ENCODE data around the gene REC8. TPM values are rescaled to one million over a fixed set of nuclear protein-coding genes. Genes with fewer than 3 reads are reported as not detected.

Gene REC8
- total RNA-seq, 1 donor from 2014 or later = 69.2 TPM

DNA sequence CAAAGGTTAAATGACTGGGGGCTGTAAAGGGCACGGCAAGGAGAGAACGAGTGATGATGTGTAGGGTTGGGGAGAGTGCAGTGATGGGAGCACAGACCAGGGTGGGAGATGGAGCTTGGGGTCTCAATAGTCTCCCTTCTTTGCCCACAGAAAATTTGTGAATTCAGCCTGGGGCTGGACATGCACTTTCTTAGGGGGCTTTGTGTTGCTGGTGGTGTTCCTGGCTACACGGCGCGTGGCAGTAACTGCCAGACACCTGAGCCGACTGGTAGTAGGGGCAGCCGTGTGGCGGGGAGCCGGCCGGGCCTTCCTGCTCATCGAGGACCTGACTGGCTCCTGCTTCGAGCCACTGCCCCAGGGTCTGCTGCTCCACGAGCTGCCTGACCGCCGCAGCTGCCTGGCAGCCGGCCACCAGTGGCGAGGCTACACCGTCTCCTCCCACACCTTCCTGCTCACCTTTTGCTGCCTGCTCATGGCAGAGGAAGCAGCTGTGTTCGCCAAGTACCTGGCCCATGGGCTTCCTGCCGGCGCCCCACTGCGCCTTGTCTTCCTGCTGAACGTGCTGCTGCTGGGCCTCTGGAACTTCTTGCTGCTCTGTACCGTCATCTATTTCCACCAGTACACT is 39.7 kb upstream of the REC8 start:
- no peaks in the 10 kb centered on the region for H3K36me3 ChIP-seq (ENCODE audit: control insufficient read depth, insufficient read depth, low read length)
- no peak for DNase-seq (ENCODE audit: low read depth)
- H3K27me3 ChIP-seq (ENCODE audit: control insufficient read depth, insufficient read depth, low read length) = no peaks in the 10 kb centered on the region
- H3K4me3 ChIP-seq (ENCODE audit: low read depth, low read length) = no peak overlapping the region
- TF ChIP-seq, protein P1, sequence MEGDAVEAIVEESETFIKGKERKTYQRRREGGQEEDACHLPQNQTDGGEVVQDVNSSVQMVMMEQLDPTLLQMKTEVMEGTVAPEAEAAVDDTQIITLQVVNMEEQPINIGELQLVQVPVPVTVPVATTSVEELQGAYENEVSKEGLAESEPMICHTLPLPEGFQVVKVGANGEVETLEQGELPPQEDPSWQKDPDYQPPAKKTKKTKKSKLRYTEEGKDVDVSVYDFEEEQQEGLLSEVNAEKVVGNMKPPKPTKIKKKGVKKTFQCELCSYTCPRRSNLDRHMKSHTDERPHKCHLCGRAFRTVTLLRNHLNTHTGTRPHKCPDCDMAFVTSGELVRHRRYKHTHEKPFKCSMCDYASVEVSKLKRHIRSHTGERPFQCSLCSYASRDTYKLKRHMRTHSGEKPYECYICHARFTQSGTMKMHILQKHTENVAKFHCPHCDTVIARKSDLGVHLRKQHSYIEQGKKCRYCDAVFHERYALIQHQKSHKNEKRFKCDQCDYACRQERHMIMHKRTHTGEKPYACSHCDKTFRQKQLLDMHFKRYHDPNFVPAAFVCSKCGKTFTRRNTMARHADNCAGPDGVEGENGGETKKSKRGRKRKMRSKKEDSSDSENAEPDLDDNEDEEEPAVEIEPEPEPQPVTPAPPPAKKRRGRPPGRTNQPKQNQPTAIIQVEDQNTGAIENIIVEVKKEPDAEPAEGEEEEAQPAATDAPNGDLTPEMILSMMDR (IDR thresholded peaks at IDR 0.05; ENCODE audit: insufficient read depth, low read length, poor library complexity, severe bottlenecking) = no peak

DNA sequence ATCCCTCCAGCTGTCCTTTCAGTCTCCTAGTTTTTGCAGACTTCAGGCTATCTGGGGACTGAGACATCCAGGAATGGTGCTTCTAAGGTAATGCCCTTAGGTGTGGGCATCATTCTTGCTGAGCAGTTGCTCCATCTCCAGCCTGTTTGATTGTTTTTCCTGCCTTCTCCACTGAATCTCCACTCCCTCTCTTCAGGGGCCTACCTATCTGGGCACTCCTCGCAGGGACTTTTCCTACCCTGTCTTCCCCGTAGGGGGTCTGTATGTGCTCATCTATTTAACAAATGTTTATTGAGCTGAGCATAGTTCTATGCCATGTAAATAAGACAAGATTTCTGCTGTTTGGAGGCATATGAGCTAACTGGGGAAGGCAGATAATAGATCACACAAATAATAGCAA is 38.9 kb upstream of the REC8 start:
- no peak for DNase-seq (ENCODE audit: low read depth)
- Histone ChIP-seq H3K27me3 (ENCODE audit: control insufficient read depth, insufficient read depth, low read length) (no peaks in the 10 kb centered on the region), H3K36me3 (ENCODE audit: control insufficient read depth, insufficient read depth, low read length) (no peaks in the 10 kb centered on the region), H3K4me3 (ENCODE audit: low read depth, low read length) (no peak overlapping the region)
- TF ChIP-seq, protein P1 (IDR thresholded peaks at IDR 0.05; ENCODE audit: insufficient read depth, low read length, poor library complexity, severe bottlenecking) = no peak

GRCh38 chr14:24133735-24134134 is 38.1 kb upstream of the REC8 start:
- no peak for DNase-seq (ENCODE audit: low read depth)

DNA sequence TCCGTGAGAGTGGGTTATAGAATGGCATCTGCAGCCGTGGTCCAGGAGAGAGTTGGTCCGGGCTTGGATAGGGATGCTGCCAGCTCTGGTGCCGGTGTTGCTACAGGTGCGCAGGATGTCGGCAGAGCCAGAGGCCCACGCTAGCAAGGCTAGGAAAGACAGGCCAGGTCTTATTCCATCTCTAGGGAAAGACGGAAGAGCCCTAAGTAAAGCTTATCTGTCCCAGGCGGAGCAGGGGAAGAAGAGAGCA is 36.4 kb upstream of the REC8 start:
- H3K27me3 ChIP-seq (ENCODE audit: control insufficient read depth, insufficient read depth, low read length) = no peaks in the 10 kb centered on the region
- no peak for DNase-seq (ENCODE audit: low read depth)
- H3K4me3 ChIP-seq (ENCODE audit: low read depth, low read length) = peak overlapping the region; percentile 88
- H3K36me3 ChIP-seq (ENCODE audit: control insufficient read depth, insufficient read depth, low read length) = peaks cover 2% of the 10 kb centered on the region
- TF ChIP-seq, protein P1 (IDR thresholded peaks at IDR 0.05; ENCODE audit: insufficient read depth, low read length, poor library complexity, severe bottlenecking) = no peak

More at GRCh38 chr14:24133735-24134134, 38.1 kb upstream of the REC8 start:
- no peaks in the 10 kb centered on the region for H3K36me3 ChIP-seq (ENCODE audit: control insufficient read depth, insufficient read depth, low read length)
- no peak overlapping the region for H3K4me3 ChIP-seq (ENCODE audit: low read depth, low read length)
- H3K27me3 ChIP-seq (ENCODE audit: control insufficient read depth, insufficient read depth, low read length) = no peaks in the 10 kb centered on the region
- TF ChIP-seq, protein P1 (IDR thresholded peaks at IDR 0.05; ENCODE audit: insufficient read depth, low read length, poor library complexity, severe bottlenecking) = no peak

DNA sequence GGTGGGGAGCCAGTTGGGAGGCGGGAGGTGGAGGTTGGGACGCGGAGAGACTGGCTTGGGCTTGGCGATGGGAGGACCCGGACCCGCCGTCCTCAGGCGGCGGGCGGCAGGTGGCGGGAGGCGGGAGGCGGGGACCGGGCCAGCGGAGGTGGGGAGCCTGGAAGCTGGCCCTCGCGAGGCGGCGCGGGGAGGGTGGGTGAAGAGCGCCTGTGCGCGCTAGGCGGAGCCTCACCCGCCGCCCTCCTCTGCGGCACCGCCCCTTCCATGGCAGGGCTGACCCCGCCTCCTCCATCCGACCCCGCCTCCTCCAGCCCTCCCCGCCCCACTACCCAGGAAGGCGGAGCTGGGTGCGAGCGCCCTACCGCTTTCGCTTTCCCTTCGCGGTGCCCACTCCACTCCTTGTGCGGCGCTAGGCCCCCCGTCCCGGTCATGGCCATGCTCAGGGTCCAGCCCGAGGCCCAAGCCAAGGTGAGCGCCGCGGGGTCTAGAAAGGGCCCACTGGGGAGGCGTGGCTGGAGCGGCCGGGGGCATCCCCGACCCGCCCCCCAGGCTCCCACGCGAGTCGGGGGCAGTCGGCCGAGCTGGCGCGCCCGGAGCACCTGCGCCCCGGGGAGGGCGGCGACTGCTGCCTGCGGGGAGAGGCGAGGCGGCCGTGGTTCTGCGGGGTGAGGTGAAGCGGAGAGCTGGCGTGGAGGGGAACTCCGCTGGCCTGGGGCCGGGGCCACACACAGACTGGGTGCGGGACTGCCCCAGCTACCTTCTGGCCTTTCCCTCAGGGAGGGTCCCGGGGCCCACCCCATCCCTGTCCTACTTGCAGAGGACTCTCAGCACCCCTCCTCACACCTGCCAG is 35.8 kb upstream of the REC8 start, which contains the start of gene PSME1:
TSS of gene PSME1 (plus strand) at position 361 of the 850 bp plus-strand sequence. CDS start at position 430, 69 bp downstream.
- Histone ChIP-seq H3K36me3 (ENCODE audit: control insufficient read depth, insufficient read depth, low read length) (peaks cover 2% of the 10 kb centered on the region), H3K27me3 (ENCODE audit: control insufficient read depth, insufficient read depth, low read length) (no peaks in the 10 kb centered on the region), H3K4me3 (ENCODE audit: low read depth, low read length) (peak within 1 kb of the TSS; percentile 88)
- TF ChIP-seq, protein P1 (IDR thresholded peaks at IDR 0.05; ENCODE audit: insufficient read depth, low read length, poor library complexity, severe bottlenecking) = no peak
- no peak for DNase-seq (ENCODE audit: low read depth)

Measured in kidney epithelial cell (primary cell).